ENCODE data around the gene OR6Q1. TPM values are rescaled to one million over a fixed set of nuclear protein-coding genes. Genes with fewer than 3 reads are reported as not detected.

OR6Q1 gene
- total RNA-seq, 1 experiment from 2014 or later, result not detected

DNA sequence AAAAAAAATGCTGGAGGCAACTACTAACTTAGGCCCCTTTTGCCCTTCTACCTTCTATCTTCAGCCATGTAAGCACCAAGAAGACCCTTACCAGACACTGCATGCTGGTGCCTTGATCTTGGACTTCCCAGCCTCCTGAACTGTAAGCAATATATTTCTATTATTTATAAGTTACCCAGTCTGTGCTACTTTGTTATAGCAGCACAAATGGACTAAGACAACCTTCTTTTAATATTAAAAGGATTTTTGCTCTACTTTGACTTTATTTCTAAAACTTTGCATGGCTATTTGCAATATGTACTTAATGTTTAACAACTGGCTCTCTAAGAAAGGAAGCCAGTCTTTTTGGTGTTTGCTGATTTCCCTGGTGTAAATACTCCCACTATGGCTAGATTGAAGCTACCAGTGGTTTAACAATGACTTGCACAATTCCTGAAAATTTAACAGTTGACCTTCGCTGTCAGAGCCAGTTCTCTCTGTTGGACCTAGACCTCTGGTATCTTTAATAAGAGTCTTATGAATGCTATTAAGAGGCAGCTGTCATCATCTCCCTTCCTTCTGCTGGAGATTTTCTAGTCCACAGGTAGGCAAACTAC lies 25.2 kb downstream of the OR6Q1 start:
- Histone ChIP-seq H3K36me3 (ENCODE audit: control insufficient read depth, insufficient read depth, low read length) (no peaks in the 10 kb centered on the region), H3K4me3 (ENCODE audit: low read depth in 2 of 2, low read length in 2 of 2) (no peak overlapping the region), H3K4me1 (ENCODE audit: control insufficient read depth, insufficient read depth, low read length) (no peaks in the 10 kb centered on the region), H3K27ac (ENCODE audit: low read length) (no peak overlapping the region), H3K27me3 (ENCODE audit: control insufficient read depth, insufficient read depth, low read length) (no peaks in the 10 kb centered on the region), H3K9me3 (ENCODE audit: control insufficient read depth, insufficient read depth, low read depth, low read length) (no peaks in the 10 kb centered on the region)
- intact Hi-C loops (cut with micrococcal nuclease; ENCODE audit: unreplicated experiment), result no loop called here
- DNase-seq (ENCODE audit: low read depth, low spot score) (no peak), ATAC-seq (no peak)
- POLR2A ChIA-PET, result no interaction called here
- CTCF ChIA-PET, result no interaction called here
- in situ Hi-C loops (cut with HindIII; ENCODE audit: low pct_unique_long_range_greater_than_20kb, low sequenced_read_pairs), result no loop called here
- TF ChIP-seq, protein P1, sequence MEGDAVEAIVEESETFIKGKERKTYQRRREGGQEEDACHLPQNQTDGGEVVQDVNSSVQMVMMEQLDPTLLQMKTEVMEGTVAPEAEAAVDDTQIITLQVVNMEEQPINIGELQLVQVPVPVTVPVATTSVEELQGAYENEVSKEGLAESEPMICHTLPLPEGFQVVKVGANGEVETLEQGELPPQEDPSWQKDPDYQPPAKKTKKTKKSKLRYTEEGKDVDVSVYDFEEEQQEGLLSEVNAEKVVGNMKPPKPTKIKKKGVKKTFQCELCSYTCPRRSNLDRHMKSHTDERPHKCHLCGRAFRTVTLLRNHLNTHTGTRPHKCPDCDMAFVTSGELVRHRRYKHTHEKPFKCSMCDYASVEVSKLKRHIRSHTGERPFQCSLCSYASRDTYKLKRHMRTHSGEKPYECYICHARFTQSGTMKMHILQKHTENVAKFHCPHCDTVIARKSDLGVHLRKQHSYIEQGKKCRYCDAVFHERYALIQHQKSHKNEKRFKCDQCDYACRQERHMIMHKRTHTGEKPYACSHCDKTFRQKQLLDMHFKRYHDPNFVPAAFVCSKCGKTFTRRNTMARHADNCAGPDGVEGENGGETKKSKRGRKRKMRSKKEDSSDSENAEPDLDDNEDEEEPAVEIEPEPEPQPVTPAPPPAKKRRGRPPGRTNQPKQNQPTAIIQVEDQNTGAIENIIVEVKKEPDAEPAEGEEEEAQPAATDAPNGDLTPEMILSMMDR (IDR thresholded peaks at IDR 0.05), result no peak
- no peak for TF ChIP-seq SIN3A (IDR thresholded peaks at IDR 0.05; ENCODE audit: borderline replicate concordance, insufficient read depth, low read depth, low read length)
- no peak for TF ChIP-seq POLR2AphosphoS5 (IDR thresholded peaks at IDR 0.05; ENCODE audit: low read depth, low read length)
- no peak for TF ChIP-seq TCF7L2 (IDR thresholded peaks at IDR 0.05; ENCODE audit: low read depth, low read length)
- TF ChIP-seq, protein P2, sequence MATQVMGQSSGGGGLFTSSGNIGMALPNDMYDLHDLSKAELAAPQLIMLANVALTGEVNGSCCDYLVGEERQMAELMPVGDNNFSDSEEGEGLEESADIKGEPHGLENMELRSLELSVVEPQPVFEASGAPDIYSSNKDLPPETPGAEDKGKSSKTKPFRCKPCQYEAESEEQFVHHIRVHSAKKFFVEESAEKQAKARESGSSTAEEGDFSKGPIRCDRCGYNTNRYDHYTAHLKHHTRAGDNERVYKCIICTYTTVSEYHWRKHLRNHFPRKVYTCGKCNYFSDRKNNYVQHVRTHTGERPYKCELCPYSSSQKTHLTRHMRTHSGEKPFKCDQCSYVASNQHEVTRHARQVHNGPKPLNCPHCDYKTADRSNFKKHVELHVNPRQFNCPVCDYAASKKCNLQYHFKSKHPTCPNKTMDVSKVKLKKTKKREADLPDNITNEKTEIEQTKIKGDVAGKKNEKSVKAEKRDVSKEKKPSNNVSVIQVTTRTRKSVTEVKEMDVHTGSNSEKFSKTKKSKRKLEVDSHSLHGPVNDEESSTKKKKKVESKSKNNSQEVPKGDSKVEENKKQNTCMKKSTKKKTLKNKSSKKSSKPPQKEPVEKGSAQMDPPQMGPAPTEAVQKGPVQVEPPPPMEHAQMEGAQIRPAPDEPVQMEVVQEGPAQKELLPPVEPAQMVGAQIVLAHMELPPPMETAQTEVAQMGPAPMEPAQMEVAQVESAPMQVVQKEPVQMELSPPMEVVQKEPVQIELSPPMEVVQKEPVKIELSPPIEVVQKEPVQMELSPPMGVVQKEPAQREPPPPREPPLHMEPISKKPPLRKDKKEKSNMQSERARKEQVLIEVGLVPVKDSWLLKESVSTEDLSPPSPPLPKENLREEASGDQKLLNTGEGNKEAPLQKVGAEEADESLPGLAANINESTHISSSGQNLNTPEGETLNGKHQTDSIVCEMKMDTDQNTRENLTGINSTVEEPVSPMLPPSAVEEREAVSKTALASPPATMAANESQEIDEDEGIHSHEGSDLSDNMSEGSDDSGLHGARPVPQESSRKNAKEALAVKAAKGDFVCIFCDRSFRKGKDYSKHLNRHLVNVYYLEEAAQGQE (IDR thresholded peaks at IDR 0.05; ENCODE audit: insufficient read depth in 1 of 2, low read depth in 2 of 2, low read length in 1 of 2), result no peak
- BruUV-seq (replicated peaks), result no TSS peak

DNA sequence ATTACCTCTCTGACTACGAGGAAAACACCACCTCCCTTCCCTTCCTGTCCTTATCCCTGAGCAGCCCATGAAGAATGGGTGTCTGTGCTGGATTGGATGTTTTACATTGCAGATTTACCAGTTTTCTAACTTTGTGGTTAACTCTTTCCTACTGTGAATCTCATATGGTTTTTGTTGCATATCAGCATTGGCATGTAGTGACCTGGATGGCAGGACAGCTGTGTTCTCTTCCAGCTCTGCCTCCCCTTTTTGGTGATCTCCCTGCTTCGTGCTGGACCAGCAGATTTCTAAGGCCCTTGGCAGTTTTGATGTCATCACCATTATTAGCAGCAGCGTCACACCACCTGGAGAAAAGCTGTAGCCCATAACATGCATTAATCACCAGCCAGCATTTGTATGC lies 26.7 kb downstream of the OR6Q1 start:
- ChIA-PET POLR2A (no interaction called here), CTCF (no interaction called here)
- Histone ChIP-seq H3K36me3 (ENCODE audit: control insufficient read depth, insufficient read depth, low read length) (no peaks in the 10 kb centered on the region), H3K9me3 (ENCODE audit: control insufficient read depth, insufficient read depth, low read depth, low read length) (no peaks in the 10 kb centered on the region), H3K27ac (ENCODE audit: low read length) (no peak overlapping the region), H3K4me1 (ENCODE audit: control insufficient read depth, insufficient read depth, low read length) (no peaks in the 10 kb centered on the region), H3K4me3 (ENCODE audit: low read depth in 2 of 2, low read length in 2 of 2) (no peak overlapping the region), H3K27me3 (ENCODE audit: control insufficient read depth, insufficient read depth, low read length) (no peaks in the 10 kb centered on the region)
- in situ Hi-C loops (cut with HindIII; ENCODE audit: low pct_unique_long_range_greater_than_20kb, low sequenced_read_pairs) (no loop called here), intact Hi-C loops (cut with micrococcal nuclease; ENCODE audit: unreplicated experiment) (no loop called here)
- no TSS peak for BruUV-seq (replicated peaks)
- no peak for DNase-seq (ENCODE audit: low read depth, low spot score)
- no peak for TF ChIP-seq TCF7L2 (IDR thresholded peaks at IDR 0.05; ENCODE audit: low read depth, low read length)
- no peak for ATAC-seq

DNA sequence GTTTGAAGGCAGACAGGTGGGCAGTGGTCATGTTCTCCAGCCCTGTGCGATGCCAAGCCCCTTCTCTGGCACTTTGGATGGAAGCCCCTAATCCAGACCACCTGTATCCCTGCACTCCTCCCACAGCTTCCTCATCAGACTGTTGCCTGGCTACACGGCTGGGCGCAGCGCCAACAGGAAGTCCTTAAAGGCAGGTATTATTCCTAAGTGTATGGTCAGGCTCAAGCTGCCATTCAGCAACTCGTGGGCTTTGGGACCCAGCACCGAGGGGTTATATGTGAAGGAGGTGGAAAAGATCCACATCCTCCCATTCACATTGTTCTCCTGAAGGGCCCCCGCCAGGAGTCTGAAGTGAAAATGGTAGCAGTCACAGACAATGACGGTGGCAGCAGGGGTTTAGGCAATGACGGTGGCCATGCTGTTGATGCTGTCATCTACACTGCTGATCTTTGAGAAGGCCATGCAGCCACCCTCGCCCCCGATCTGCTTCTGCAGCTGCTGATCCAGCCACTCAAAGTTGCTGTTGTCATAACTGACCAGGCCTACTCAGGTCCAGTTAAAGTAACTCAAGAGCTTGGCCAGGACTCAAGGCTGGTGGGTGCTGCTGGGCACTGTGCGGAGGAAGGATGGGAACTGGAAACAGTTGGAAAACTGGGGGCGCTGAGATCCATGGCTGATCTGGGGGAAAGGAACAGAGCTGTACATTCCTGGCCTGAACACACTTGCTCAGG lies 27.7 kb downstream of the OR6Q1 start:
- ChIA-PET POLR2A (no interaction called here), CTCF (no interaction called here)
- in situ Hi-C loops (cut with HindIII; ENCODE audit: low pct_unique_long_range_greater_than_20kb, low sequenced_read_pairs), result no loop called here
- no peaks in the 10 kb centered on the region for H3K4me1 ChIP-seq (ENCODE audit: control insufficient read depth, insufficient read depth, low read length)
- no TSS peak for BruUV-seq (replicated peaks)
- H3K27ac ChIP-seq (ENCODE audit: low read length), result no peak overlapping the region
- no peaks in the 10 kb centered on the region for H3K36me3 ChIP-seq (ENCODE audit: control insufficient read depth, insufficient read depth, low read length)
- ATAC-seq (no peak), DNase-seq (ENCODE audit: low read depth, low spot score) (no peak)
- TF ChIP-seq POLR2AphosphoS5 (IDR thresholded peaks at IDR 0.05; ENCODE audit: low read depth, low read length) (no peak), SIN3A (IDR thresholded peaks at IDR 0.05; ENCODE audit: borderline replicate concordance, insufficient read depth, low read depth, low read length) (no peak), TCF7L2 (IDR thresholded peaks at IDR 0.05; ENCODE audit: low read depth, low read length) (no peak)
- TF ChIP-seq, protein P1 (IDR thresholded peaks at IDR 0.05), result no peak
- TF ChIP-seq, protein P2 (IDR thresholded peaks at IDR 0.05; ENCODE audit: insufficient read depth in 1 of 2, low read depth in 2 of 2, low read length in 1 of 2), result no peak
- H3K27me3 ChIP-seq (ENCODE audit: control insufficient read depth, insufficient read depth, low read length), result no peaks in the 10 kb centered on the region
- no peak overlapping the region for H3K4me3 ChIP-seq (ENCODE audit: low read depth in 2 of 2, low read length in 2 of 2)
- no peaks in the 10 kb centered on the region for H3K9me3 ChIP-seq (ENCODE audit: control insufficient read depth, insufficient read depth, low read depth, low read length)
- intact Hi-C loops (cut with micrococcal nuclease; ENCODE audit: unreplicated experiment), result no loop called here

All from Panc1 (cell line).